GM21367 (cell line): ENCODE data around the gene GMEB2.

Source experiments
- ATAC-seq: cut with Tn5 transposase; IDR thresholded peaks from one replicate; pipeline ENCODE4 v1.9.1; 2021; ENCODE audit not compliant: unreplicated experiment

The GMEB2 gene

DNA sequence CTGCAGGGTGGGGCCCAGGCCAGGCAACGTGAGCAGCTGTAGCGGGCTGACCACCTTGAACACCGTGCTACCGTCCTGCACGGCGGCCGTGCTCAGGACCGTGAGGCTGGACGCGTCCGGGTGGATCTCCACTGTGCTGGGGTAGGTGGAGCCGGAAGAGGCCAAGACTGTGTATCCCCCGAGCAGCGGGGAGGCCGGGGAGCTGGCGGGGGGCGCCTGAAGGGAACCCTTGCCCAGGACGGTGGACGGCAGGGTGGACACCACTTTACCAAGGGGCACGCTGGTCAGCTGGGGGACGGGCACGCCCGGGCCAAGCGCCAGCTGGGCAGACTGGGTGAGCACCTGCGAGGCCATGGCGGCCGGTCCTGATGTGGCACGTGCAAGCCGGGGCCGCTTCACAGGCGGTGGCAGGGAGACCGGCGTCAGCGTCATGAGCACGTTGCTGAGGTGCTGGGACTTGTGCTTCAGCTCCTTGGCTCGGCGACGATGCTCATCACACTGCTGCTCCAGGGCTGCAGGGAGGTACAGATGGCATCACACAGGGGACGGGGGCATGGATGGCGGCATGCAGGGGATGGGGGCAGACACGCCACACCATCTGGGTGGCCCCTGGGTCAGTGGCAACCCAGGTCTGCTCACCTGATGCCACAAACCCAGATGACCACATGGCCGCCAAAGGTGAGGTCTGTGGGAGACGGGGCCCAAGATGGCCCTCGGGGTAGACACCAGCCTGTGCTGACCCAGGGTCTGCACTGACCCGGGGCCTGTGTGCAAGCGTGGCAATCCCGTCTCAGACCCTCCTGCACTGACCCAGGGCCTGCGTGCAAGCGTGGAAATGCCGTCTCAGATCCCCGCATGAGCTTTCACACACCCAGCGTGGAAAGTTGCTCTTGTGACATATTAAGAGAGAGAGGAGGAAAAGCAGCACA, 36.4 kb downstream of the GMEB2 start:
- no peak for ATAC-seq

DNA sequence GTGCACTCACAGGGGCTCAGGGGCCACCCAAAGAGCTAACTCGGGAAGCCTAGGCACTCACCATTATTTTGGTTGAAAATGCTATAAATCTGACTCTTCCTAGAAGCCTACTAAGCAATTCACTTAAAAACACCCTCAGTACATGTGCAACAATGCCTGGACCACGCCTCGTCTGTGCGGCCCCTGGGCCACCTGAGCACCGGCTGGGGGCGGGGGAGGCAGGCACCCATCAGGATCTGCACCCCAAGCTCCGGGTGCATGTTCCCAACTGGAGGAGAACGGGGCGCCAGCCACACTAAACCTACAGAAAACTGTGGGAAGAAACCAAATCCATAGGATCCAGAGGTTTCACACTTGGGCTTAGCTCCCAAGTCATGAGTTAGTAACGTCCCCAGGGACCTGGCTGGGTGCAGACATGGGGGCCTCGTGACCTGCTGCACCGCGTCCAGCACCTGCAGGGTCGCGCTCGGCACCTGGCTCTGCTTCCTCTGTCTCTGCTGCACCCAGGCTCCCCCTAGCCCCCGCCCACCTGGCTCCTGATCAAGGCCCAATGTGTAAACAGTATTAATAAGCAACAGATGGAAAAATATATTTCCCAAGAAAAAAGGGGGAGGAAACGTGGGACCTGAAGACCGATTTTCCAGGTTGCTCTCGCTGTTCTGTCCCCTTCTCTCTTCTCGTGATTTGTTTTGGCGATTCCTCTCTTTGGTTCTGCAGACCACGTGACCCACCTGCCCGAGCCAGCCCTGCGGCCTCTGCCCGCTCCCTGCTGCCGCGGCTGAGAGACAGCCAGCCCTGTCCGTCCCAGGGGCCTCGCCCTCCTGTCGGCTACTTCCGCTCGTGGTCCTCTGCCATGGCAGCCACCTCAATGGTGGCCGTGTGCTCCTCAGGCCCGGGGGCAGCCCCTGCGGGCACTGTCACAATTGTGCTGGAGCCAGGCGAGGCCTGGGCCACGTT, 37.4 kb downstream of the GMEB2 start:
- no peak for ATAC-seq

DNA sequence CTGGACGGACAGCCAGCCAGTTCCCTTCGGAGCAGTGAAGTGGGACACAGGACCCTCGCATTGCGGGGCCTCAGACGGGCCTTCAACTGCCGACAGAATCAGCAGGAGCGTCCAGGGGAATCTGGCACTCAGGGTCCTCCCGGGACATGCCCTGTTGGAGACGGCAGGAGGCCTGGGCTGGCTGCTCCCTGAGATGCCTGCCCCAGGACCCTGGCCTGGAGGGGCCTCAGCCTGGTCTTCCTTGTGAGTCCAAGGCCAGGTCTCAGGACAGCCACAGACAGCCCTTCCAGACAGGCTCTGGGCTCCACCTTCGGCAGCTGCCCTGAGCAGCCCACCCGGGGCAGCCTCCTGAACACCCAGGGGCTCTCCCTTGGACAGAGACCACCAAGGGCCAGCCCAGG, 38.3 kb downstream of the GMEB2 start:
- ATAC-seq: no peak

DNA sequence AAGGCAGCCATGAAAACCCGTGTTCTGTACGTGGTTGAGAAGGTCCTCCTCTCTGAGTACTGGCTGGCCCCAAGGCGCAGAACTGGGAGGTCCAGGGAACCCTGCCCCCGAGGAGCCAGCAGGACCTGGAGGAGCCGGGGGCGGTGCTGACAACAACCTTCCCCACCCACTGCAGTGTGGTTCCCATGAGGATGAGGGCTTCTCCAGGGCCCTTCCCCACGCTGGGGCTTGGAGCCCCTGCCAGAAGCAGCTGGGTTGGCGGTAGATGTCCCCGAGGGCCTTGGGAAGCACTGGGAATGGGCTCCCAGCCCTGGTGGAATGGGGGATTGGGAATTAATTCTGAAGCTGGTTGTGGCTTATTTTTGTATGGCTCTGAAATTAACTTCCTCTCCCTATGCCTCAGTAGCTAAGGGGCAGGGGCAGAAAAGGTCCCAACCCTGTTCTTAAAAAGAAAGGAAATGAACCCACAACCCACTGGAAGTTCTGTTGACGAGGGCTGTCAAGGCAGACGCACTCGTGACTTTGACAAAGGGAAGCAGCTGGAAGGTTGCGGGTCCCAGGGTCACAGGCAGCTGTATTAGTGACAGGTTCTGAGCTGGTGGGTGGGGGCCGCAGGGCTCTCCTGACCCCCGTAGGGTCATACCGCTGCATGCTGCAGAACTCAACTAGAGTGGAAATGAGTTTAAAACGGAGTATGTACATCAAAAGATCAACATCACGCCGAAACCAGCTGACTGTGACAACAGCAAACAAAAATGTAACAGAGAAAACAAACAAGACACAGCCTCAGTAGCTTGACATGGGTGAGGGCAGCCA, 38.9 kb downstream of the GMEB2 start:
- no peak for ATAC-seq

DNA sequence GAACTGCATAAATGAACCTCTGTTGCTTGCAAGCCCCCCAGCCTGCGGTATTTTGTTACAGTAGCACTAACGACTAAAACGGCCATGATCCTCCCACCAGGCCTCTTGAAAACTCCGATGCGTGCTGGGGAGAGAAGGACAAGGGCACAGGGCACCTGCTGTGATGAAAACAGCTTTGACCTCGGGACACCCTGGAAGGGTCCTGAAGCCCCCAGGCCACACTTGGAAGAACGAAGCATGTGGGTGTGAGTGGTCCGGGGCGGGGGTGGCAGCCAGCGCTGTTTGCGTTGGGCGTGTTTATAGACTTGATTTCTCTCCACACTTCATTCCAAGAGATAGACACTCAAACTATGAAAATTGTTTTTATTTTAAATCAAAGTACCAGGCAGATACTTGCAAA, 39.6 kb downstream of the GMEB2 start:
- ATAC-seq: no peak

DNA sequence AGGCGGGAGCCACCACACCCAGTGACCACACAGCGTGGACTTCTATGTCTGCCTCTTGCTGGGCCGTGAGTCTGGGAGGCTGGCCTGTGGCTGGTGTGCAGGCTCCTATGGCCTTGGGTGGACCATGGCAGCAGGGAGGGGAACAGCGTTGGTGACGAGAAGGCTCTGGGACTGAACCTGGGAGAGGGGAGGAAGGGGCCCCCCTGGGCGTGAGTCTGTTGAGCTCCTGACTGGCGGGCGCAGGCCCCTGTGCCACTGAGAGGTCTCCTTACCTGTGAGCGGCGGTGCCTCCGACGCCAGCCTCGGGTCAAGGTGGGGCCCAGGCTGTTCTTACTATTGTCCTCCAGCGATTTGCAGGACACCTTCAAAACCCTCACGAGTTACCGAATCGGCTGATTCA, 40.1 kb downstream of the GMEB2 start:
- no peak for ATAC-seq

DNA sequence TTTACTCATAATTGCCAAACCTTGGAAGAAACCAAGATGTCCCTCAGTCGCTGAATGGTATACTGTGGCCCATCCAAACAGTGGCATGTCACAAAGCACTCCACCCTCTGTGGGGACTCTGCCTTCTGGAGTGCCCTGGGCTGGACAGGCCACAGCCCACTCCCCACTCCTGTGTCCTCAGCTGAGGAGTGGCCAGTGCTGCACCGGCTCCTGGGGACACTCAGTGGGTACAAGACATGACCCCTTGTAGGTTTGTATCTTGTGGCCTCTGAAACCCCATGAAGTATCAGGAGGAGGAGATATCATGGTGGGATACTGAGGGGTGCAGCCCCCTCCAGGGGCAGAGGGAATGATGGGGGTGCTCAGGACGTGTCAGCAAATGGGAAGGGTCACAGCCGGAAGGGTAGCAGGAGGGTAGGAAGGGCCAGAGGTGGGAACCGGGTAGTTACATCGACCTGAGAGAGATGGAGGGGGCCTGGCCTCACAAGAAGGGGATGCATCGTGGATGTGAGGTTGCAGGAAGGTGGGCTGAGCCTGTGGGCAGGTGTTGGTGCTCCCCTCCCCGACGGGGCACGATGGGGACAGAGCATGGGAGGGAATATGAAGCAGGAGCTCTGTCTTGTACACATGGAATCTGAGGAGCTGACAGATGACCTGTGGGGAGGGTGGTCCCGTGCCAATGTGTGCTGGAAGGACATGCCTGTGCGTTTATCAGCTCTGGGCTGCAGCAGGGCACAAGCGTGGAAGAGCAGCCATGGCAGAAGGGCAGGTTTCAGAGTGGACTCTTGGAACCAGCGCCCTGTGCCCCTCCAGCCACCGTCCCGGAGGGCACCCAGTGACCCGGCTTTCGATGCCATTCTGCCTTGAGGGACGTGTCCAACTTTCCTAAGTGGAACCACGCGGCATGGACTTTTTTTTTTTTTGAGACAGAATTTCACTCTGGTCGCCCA, 41.0 kb downstream of the GMEB2 start:
- no peak for ATAC-seq

DNA sequence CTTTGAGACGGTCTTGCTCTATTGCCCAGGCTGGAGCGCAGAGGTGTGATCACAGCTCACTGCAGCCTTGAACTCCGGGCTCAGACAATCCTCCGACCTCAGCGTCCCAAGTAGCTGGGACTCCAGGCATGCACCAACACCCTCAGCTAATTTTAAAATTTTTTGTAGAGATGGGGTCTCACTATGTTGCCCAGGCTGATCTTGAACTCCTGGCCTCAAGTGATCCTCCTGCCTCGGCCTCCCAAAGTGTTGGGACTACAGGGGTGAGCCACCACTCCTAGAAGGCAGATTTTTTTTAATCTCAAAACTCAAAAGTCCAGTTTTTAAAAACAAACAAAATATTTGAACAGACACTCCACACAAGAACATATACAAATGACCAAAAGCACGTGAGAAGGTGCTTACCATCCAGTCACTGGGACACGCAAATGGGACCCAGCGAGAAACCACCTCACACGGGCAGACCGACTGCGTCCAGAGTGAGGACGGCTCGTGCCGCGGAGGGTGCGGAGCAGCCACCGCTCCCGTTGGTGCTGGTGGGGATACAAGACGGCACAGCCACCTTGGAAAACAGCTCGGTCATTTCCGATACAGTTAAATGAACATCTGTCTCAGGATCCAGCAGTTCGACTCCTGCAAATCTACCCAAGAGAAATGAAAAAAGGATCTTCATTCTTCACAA, 44.4 kb downstream of the GMEB2 start:
- no peak for ATAC-seq

DNA sequence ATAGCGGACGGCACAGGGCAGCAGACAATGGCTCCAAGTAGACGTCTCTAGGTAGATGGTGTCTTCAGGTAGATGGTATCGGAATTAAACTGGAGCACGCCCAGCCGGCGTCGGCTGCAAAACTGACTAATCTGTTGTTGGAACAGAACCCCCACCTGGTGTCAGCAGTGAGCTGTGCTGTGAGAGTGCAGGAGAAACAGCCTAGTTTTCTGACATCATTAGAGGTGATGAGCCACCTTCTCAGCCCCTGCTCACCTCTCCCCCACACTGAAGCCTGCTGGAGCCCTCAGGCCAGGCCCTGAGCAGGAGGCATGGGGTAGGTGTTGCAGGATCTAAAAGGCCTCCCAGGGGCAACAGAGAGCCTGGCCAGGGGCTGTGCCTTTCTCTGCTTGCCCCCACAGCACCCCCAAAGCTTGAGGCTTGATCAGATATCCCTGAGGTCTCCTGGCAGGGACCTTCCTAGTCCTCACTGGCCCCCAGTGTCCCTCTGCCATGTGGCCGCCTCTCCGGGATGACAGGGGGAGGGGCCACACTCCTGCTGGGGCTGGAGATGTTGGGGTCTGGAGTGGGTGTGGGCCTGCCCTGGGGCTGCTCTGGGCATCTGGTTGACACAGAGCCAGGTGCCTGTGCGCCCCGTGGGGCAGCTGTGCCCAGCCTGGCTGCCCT, 46.0 kb downstream of the GMEB2 start:
- no peak for ATAC-seq

DNA sequence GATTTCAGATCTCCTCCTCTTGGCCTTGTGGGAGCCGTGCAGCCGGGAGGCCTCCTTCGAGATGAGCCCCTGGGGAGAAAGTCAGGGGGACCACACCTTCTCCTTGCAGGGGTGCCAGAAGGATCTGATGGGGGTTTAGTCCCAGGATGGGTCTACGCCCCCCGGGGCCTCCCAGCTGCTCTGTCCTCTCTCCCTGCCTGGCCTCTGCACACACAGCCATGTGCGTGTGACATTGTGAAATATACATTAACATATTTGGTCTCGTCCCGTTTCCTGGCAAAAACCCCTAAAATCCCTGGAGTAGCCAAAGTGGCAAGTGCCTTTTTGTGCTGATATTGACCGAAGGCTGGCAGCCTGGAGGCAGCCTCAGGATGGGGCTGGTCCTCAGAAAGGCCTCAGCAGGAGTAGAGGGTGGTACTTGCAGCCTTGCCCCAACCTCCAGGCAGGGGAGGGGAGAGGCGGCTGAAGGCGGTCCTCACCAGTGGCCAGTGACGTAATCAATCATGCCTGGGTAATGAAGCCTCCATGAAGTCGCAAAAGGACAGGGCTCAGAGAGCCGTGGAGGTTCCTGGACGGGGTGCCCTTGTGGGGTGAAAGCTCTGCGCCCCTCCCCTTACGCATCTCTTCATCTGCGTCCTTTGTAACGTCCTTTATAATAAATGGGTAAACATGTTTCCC, 47.7 kb downstream of the GMEB2 start:
- ATAC-seq: no peak

DNA sequence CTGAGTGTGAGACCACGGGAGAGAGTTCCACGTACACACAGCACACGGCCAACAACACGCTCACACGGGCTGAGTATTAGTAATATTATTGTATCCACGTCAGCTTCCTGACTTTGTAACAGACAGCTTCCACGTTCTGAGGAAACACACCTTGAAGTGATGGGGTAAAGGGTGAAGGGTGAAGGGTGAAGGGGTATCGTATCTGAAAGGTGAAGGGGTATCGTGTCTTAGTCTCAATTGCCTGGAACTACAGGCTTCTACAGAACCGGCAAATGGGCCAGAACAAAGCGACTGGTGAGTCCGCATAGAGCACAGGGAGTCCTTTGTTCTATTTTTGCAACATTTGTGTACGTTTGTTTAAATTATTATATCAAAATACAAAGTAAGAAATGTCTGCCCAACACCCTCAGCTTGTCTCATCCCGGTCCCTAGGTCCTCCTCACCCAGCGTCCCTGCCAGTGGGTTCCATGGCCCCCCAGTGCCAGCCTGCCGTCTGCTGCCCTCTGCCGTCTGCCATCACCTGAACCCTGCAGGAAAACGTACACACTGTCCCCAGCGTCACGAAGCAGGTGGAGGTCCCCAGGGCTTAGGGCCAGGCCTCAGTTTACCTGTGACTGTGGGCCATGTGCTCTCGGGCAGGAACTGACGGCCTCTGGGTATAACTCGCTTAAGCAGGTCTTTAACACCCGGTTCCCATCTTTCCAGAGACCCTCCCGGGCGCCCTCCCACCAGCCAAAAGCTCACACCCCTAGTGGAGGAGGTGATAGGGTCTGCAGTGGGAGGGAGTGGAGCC, 48.5 kb downstream of the GMEB2 start:
- ATAC-seq: no peak

DNA sequence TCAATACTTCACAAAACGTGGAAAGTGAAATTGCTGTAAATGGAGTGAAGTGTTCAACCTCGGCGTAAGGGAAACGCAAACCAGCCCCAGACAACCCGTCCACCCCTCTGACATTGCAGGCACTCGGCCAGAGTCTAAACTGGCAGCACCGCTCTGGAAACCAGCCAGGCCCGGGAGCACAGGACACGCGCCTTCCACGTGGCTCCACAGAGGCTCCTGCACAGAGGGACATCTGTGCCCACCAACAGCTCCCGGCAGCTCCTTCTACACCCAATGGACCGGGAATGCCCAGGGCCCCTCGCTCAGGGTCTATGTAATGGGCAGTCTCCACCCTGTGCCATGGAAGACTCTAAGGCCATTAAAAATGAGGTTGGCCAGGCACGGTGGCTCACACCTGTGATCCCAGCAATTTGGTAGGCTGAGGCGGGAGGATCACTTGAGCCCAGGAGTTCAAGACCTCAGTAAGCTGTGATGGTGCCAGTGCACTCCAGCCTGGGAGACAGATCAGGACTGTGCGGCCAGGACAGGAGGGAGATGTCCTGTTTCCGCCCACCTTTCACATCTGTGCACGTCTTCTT, 49.5 kb downstream of the GMEB2 start:
- ATAC-seq: no peak

DNA sequence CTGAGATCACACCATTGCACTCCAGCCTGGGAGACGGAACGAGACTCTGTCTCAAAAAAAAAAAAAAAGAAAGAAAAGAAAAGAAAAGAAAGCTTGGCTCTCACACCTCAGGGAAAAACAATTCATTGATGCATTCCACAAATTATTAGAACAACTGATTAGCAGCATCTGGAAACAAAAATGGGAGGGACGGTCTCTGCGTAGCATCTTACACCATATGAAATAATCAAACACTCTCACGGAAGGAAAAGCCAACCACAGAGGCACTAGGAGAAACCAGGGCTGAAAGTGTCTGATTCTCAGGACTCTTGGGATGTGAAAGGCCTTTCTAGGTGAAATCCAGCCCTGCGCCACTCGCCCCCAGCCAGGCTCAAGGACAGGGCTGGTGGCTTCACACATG, 50.6 kb downstream of the GMEB2 start:
- no peak for ATAC-seq

DNA sequence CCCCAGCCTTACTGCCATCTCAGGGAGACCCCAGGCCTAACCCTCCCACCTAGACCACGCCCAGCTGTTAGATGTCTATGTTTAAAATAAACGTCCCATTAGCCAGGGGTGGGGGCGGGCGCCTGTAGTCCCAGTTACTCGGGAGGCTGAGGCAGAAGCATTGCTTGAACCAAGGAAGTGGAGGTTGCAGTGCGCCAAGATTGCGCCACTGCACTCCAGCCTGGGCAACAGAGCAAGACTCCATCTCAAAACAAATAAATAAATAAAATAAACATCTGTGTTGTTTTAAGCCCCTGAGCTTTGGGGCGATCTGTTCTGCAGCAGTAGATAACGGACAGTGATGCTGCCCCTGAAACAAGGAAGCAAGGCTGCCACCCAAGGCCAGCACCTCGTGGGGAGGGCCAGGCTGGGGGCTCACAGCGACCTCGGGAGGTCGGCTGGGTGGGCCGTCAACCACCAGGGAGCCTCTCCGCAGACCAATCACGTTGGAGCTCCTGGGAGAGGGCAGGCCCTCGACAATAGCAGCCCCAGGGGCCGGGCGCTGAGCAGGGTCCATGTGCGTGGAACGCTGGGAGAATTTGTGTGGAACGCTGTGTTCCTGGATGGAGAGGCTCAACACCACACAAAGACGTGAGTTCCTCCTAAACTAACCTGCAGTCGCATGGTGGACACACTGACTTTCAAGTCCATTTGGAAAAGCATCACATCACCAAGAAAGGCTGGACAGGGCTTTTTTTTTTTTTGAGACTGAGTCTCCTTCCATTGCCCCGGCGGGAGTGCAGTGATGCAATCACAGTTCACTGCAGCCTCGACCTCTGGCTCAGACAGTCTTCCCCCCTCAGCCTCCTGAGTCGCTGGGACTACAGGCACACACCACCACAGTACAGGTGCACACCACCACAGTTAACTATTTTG, 51.8 kb downstream of the GMEB2 start:
- ATAC-seq: no peak

DNA sequence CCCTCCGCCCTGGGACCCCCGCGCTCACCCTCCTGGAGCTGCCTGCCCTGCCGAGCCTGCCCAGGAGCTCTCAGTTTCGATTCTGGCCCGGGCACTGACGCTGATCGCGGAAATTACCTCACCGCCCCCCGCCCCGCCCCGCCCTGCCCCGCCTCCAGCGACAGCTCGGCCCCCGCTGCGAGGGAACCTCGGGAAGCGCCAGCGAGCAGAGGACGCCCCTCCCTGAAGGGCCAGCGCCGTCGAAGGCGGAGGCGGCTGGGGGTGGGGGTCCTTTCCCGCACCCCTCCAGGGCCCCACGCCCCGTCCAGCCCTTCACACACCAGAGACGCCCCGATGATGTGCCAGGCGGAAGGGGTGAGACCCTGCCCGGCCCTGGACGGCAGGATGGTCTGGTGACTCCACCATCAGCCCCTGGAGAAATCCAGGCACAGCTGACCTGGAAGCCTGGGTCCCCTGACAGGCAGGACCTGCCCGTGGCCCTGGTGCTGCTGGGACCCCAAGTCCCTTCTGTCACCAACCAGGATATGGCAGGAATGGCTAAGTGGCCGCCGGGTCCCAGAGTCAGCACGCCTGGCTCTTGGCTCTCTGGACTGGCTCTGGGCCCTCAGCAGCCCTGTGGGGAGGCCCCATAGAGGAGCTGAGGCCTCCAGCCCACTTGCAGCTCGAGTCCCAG, 52.6 kb downstream of the GMEB2 start, which contains the start of gene HELZ2:
TSS of gene HELZ2 (minus strand) at position 84 of the 673 bp plus-strand sequence. CDS start 1,854 bp downstream, outside the sequence.
- no peak for ATAC-seq
